GM18508 (cell line): ENCODE measurements around the gene SGSH.

Experiments used
- ATAC-seq: cut with Tn5 transposase; IDR thresholded peaks from one replicate; pipeline ENCODE4 v1.9.1; 2021; ENCODE audit warnings: moderate number of reproducible peaks; ENCODE audit not compliant: insufficient read depth, unreplicated experiment

Gene SGSH

GRCh38 chr17:80190716-80191115 is 29.4 kb downstream of the SGSH start:
- ATAC-seq = no peak

GRCh38 chr17:80189611-80190010 is 30.5 kb downstream of the SGSH start:
- no peak for ATAC-seq

- ATAC-seq = no peak
Measured at GRCh38 chr17:80187515-80187941, 32.6 kb downstream of the SGSH start.

GRCh38 chr17:80187090-80187489 is 33.0 kb downstream of the SGSH start:
- ATAC-seq = no peak

GRCh38 chr17:80185968-80186367 is 34.2 kb downstream of the SGSH start:
- no peak for ATAC-seq

GRCh38 chr17:80184423-80184714 is 35.8 kb downstream of the SGSH start:
- no peak for ATAC-seq

- ATAC-seq = no peak
Measured at GRCh38 chr17:80183581-80184422, 36.3 kb downstream of the SGSH start.

- no peak for ATAC-seq
Measured at GRCh38 chr17:80182845-80183223, 37.3 kb downstream of the SGSH start.

- no peak for ATAC-seq
Measured at GRCh38 chr17:80182118-80182844, 37.9 kb downstream of the SGSH start.

GRCh38 chr17:80181431-80181830 is 38.7 kb downstream of the SGSH start:
- no peak for ATAC-seq

- ATAC-seq = no peak
Measured at GRCh38 chr17:80180192-80180591, 39.9 kb downstream of the SGSH start.

- ATAC-seq = no peak
Measured at GRCh38 chr17:80177986-80178595, 42.0 kb downstream of the SGSH start.

- no peak for ATAC-seq
Measured at GRCh38 chr17:80176757-80177156, 43.4 kb downstream of the SGSH start.

GRCh38 chr17:80173916-80174315 is 46.2 kb downstream of the SGSH start:
- no peak for ATAC-seq

- ATAC-seq = no peak
Measured at GRCh38 chr17:80173126-80173525, 47.0 kb downstream of the SGSH start.

GRCh38 chr17:80171681-80172080 is 48.5 kb downstream of the SGSH start:
- ATAC-seq = no peak

- no peak for ATAC-seq
Measured at GRCh38 chr17:80169784-80170500, 50.2 kb downstream of the SGSH start, which contains the start of gene CARD14. Gene CARD14 (plus strand): TSS chr17:80170030. CDS start chr17:80181439, 11,409 bp downstream.

- no peak for ATAC-seq
Measured at GRCh38 chr17:80169107-80169506, 51.0 kb downstream of the SGSH start.

GRCh38 chr17:80168371-80168770 is 51.8 kb downstream of the SGSH start:
- no peak for ATAC-seq

GRCh38 chr17:80166446-80166845 is 53.7 kb downstream of the SGSH start:
- ATAC-seq = no peak

GRCh38 chr17:80164185-80164584 is 55.9 kb downstream of the SGSH start:
- ATAC-seq = no peak
